Caki2 (cell line): Measurements from ENCODE around the gene COL4A6. TPM values are rescaled to one million over a fixed set of nuclear protein-coding genes. Genes with fewer than 3 reads are reported as not detected.

Experiments used
- DNase-seq: peaks from one replicate; pipeline ENCODE4 v3.0.0-alpha.2; 2015; ENCODE audit warnings: low read depth
- in situ Hi-C: cut with HindIII; loops from 2 replicates; pipeline ENCODE4 v1.10.0; 2016; ENCODE audit warnings: low sequenced_read_pairs, low pct_unique_long_range_greater_than_20kb, mixed read lengths
- total RNA-seq: library from RNA; depleted of rRNA; stranded (reverse); fragments of >200 nt; shearing (Covaris generic); gene quantifications from 2 replicates; pipeline ENCODE4 v1.2.3, GENCODE V29; 2014; ENCODE audit warnings: low replicate concordance

Gene COL4A6
- total RNA-seq, 1 experiment from 2014 or later: not detected

DNA sequence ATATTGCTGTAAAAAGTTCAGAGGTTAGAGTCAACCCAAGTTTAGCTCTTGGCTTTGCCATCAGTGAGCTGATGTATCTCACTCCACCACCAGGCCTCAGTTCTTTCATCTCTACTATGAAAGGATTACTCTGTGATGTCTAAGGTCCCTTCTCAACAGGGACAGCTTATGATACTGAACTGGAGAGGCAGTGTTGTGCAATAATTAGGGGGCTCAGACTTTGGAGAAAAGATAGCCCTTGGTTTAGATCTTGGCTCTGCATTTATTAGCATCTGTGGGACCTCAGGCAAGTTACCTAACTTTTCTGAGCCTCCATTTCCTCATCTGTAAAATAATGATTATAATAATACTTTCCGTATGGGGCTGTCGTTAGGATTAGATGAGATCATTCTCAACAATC, 89.0 kb downstream of the COL4A6 start:
- no peak for DNase-seq
- in situ Hi-C loops: no loop called here

DNA sequence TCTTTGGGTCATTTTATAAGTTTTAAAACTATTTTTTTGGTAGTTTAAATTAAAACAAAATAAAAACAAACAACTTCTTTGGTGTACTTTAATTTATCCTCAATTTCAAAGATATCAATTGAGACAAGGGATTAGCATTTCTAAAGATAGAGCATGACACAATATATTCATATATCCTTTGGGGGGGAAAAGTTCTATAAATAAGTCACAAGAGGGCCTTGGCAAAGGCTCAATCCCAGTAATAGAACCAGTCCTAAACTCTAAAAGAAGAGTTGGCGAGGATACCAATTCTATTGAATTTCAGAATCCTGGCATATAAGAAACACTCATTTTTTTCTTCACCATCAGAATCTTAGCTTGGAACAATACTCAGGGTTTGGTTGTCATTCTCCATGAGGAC, 89.7 kb downstream of the COL4A6 start:
- in situ Hi-C loops: no loop called here
- no peak for DNase-seq

DNA sequence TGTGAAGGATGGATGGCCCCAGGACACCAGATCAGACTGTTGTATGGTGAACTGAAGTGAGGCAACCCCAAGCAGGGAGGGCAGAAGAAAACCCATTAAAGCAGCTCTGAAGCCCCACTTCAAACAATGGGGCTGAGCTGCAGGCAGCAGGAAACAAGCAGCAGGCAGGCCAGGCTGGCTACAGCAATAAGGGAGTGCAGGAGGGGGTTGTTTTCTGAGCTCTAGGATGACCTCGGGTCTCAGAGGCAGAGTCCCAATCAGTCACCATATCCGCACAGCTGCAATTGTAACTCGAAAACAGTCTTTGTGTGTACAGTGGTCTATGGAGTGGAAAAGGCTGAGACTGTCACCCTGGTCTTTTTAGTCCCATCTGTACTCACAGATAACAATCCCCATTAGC, 90.4 kb downstream of the COL4A6 start:
- in situ Hi-C loops: no loop called here

DNA sequence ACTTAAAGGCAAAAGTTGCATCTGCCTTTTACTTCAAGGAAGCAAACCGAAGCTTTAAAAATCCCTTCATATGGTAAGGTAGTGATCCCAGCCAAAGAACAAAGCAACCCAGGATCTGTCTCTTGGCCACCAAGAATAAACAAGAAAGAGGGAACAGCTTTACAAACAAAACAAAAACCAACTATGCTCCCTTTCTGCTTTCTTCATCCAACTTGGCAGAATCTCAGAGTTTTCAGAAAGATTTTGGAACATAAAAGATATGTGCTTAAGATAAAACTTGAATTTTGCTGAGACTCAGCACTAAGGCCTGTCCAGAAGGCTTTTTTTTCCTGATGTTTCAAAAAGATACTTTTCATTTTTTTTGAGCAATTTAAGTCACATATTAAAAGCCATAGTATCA, 94.0 kb downstream of the COL4A6 start:
- in situ Hi-C loops: no loop called here

More for the DNA sequence above, 90.4 kb downstream of the COL4A6 start:
- no peak for DNase-seq

DNA sequence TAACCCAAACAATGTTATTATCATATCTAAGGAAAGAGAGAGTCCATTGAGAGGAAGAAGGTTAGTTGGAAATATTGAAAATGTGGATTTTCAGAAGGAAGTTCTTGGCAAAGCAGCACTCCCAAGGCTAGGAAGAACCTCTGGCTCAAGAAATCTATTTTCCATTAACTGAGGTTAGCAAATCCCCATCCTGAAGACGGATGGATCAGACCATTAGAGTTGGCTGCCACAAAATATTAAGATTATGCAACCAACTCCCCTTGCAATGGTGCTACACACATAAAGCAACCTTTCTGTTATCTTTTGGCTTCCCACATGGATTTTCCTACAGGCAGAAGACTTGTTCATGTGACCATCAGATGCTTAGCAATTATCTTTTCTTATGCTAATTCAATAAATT, 96.3 kb downstream of the COL4A6 start:
- in situ Hi-C loops: no loop called here

More for the DNA sequence above, 94.0 kb downstream of the COL4A6 start:
- DNase-seq: no peak

DNA sequence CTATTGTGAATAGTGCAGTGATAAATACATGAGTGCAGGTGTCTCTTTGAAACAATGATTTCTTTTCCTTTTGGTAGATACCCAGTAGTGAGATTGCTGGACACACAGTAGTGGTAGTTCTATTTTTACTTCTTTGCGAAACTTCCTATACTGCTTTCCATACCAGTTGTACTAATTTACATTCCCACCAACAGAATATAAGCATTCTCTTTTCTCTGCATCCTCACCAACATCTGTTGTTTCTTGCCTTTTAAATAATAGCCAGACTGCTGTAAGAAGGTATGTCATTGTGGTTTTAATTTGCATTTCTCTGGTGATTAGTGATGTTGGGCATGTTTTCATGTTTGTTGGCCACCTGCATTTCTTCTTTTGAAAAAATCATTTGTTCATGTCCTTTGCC, 105.9 kb downstream of the COL4A6 start:
- in situ Hi-C loops: no loop called here
- DNase-seq: no peak

More for the DNA sequence above, 96.3 kb downstream of the COL4A6 start:
- DNase-seq: no peak

DNA sequence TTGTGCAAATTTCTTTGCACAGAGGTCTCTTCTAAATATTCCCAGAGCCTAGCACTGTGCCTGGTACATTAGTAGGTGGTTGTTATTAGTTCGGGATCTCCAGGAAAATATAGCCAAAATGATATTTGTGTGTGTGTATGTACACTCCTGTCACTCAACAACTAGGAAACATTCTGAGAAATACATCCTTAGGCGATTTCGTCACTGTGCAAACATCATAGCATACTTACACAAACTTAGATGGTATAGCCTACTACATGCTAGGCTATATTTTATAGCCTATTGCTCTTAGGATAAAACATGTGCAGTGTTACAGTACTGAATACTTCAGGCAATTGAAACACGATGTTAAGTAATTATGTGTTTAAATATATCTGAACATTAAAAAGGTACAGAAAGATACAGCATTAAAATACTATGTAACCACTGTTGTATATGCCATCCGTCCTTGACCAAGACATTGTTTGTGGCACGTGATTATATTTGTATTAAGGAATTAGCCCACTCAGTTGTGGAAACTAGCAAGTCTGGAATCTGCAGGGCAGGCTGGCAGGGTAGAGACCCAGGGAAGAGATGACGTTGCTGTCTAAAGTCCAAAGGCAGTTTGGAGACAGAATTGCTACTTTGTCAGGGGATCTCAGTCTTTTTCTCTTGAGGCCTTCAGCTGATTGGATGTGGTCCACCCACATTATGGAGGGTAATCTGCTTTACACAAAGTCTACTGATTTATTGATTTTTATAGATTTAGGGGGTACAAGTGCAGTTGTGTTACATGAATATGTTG, 106.9 kb downstream of the COL4A6 start:
- no peak for DNase-seq
- in situ Hi-C loops: no loop called here

DNA sequence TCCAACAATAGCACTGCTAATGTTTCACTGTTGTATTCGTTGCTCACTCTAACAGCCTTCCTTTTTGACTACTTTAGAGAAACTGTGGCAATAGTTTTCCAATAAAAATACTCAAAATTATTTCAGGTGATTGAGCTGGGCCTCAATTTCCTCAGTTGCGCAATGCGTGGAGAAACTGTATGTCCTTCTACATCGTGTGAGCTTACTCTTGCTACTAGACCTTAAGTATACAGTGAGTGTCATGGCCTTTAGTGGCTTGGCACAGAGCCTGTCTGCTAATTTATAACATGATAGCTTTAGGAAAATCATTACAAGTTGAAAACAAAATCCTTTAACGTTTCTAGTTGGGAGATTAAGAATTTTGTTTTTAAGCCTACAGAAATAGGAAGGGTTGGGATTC, 114.5 kb downstream of the COL4A6 start:
- in situ Hi-C loops: no loop called here
- DNase-seq: no peak

DNA sequence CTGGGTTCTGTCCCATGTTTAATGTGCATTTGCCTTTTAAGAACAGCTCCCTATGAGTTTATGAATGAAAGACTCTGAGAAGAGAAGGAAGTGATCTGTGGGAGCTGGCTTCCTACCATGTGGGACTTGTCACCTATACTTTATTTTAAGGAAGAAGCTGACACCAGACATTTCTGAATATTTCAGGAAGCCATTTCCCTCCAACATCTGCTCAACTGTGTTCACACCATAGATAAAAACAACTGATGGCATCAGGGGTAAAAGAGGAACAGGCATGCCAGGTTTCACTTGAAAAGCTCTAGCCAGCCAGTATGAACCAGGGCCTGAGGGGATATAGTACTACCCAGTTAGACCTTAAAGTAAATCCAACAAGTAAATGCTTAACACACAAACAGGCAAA, 116.0 kb downstream of the COL4A6 start:
- DNase-seq: no peak
- in situ Hi-C loops: no loop called here

DNA sequence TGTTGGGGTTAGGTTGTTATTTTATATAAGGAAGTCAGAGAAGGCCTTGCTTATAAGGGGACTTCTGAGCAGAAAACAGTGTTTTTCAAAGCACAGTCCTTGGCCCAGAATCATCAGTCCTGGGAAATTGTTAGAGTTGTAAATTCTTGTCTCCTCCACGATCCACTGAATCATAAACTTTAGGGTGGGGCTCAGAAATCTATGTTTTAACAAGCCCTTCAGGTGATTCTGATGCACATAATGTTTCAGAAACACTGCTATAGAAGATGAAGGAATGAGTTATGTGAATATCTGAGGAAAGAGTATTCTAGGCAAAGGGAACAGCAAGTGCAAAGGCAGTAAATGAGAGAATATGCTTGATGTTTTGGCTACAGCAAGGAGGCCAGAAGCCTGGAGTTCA, 121.8 kb downstream of the COL4A6 start:
- in situ Hi-C loops: no loop called here
- DNase-seq: no peak

DNA sequence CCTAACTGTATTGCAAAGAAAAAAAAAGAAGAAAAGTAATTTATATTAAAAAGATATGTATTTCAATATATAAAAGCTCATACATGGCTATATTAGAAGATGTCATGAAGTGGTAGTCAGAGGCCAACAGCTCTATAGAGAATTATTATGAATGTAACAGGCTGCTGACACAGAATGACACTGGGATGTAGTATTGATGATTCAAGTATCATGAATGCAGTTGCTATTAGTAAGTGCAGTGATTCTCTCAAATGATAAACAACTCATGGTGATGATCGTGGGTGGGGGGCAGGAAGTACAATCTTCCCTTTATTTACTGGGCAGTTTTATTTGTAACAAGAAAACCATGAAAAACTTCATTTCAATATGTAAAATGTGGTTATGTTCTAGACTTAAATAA, 124.6 kb downstream of the COL4A6 start:
- in situ Hi-C loops: no loop called here
- DNase-seq: no peak

DNA sequence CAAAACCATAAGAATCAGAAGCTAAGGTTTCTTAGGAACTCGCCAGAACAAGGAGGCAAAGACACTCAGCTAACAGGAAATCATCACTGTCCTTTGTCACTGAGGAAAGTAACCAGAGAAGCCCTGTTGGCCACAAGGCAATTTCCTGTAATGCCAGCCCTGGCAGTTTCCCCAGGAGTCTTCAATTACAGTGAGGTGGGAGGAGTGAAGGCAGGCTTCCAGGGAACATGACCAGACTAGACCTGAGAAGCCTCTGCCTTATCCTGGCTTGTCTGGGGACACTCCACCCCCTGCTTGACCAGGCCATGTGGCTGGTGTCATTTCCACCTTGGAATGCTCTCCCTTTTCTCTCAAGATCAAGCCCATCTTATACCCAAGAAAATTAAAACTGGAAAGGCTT, 125.3 kb downstream of the COL4A6 start:
- DNase-seq: peak; percentile 23
- in situ Hi-C loops: no loop called here

DNA sequence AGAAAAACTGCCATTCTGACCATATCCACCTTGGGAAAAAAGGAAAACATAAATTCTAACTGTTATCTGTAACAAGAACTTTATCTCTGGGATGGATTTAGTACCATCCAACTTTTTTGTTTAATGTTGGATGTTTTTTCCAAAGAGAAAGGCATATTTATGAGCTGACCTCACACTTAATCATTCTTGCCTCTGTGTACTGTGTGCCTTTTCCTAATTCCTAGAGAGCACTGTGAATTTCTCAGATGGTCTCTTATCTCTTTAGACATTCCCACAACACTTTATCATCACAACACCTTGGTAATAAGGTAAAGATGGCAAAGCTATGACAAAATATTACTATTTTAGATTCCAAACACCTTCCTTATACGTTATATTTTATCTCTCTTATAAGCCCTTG, 126.2 kb downstream of the COL4A6 start:
- no peak for DNase-seq

DNA sequence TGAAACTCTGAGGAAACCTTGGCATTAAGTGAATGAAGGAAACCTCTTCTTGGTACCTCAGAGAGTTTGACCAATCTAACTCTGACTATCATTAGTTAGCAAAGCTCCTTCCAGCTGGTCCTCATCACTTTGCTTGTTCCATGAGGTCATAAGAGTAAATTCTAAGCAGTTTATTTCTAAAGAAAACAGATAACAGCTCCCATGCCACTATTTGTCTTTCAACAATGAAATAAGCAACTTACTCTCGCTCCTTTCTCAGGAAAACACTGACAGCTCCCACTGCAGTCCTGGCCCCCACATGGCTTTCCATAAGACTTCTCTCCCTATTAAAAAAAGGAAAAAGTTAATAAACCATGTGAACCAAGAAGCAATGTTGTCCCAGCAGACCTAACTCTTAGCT, 127.7 kb downstream of the COL4A6 start:
- no peak for DNase-seq
- in situ Hi-C loops: no loop called here

More for the DNA sequence above, 126.2 kb downstream of the COL4A6 start:
- in situ Hi-C loops: no loop called here

DNA sequence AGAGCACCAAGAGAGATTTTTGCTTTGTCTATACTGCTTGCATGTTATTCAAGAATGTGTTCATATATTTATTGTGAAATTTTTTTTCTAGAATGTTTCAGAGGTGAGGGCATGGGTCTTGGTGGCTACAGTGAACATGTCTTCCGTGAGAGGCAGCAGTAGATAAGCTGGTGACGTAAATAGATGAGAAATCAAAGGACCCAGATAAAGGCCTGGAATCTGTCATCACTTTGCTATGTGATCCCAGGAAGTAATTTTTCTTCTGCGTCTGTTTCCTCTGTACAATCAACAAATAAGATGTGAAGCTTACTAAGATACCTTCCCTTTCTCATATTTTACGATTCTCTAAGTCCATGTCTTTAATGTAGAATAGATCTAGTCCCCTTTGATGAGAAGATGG, 129.1 kb downstream of the COL4A6 start:
- DNase-seq: no peak
- in situ Hi-C loops: no loop called here

DNA sequence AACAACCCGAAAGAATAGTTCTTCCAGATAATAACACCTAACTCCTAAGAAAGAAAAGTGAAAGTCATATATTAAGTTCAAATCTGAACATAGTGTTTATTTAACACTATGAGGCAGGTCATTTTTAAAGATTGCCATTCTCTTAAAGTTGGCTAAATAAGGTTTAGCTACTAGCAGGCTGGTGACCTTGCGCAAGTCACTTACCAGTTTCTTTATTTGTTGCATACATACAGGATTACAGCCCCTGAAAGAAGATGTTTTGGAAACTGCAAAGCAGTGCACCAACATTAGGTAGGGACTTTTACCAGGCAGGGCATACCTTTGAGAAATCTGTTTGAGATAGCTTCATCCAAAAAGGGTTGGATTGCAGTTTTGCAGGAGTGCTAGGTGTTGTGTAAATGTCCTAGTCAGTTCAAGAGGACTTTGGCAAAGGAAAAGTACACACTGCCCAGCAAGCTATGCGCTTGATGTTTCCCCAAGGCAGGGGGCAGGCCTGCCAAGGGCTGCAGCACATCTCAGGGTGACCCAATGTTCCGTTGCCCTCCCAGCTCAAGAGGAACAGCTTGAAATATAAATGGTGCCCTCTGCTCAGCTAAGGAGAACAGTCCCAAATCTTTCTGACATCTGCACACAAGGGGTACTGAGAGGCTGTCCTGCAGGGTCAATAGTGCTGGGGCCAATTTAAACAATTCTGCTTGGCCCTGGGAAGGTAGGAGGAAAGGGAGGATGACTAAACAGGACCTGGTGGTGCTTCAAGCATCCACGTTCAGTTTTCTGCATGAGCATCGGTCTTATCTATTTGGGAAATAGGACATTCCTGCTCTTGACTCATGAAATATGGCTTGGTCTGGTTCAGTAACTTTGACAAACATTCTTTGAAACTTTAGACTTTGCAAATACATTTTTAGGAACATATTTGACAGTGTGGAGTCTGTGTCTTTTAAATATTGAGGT, 130.8 kb downstream of the COL4A6 start:
- DNase-seq: no peak
- in situ Hi-C loops: no loop called here

DNA sequence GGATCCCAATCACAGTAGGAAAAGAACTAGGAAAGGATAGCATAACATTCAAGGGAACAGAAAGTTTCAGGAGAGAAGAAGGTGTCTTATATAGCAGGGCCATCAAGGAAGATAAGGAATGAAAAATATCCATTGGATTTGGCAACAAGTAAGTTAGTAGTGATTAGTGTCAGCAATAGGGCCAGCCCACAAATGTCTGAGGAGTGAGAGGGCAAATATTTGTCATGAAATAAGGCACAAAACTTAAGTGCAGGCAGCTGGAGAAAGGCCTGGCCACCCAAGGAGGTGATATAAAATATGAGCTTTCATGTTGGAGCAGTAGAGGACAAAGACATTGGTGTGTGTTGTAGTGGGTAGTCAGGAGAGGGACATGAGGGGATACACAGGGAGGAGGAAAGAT, 132.1 kb downstream of the COL4A6 start:
- DNase-seq: no peak
- in situ Hi-C loops: no loop called here

DNA sequence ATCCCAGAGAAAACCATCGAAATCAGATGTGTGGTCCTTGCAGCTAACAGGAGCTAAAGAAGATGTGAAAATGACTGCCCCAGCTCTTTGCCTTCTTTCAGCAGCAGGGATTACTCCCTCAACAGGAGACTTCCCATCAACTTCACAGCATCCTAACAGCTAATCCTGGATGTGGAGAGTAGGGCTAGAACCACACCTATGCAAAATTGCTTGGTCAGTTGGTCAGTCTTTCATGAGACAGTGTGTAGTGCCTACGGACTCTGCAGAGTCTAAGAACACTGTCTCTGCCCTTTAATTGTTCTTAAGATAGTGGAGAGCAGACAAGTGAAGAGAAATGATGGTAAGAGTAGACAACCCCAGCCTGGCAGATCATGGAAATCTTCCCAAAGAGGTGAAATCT, 133.5 kb downstream of the COL4A6 start:
- no peak for DNase-seq
- in situ Hi-C loops: no loop called here

DNA sequence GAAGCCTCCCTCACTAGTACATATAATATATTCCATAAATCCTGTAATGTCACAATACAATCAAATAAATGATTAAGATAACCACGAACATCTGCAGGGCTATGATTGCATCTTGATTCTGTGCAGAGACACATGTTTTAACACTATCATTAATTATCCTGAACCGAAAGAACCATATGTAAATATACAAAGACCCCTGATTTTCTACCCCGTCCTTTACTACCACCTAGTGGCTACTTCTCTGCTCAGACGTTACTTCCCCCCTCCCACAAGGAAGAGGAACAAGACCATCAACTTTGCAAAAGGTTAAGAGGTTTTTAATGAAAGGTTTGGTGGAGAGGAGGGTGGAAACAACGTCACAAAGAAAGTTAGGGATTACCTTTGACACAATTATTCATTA, 134.0 kb downstream of the COL4A6 start:
- in situ Hi-C loops: no loop called here
- peak; percentile 11 for DNase-seq
